HG03378 (cell line): ENCODE measurements around the gene C19orf12.
"Not testable (repeated sequence)": the region's sequence is repeated elsewhere in the genome, so short reads cannot be mapped to it uniquely, and the experiment has no call there.

Source experiments
- ATAC-seq: cut with Tn5 transposase; IDR thresholded peaks from one replicate; pipeline ENCODE4 v1.9.1; 2021; ENCODE audit warnings: mild to moderate bottlenecking, moderate library complexity; ENCODE audit not compliant: unreplicated experiment

C19orf12 gene

DNA sequence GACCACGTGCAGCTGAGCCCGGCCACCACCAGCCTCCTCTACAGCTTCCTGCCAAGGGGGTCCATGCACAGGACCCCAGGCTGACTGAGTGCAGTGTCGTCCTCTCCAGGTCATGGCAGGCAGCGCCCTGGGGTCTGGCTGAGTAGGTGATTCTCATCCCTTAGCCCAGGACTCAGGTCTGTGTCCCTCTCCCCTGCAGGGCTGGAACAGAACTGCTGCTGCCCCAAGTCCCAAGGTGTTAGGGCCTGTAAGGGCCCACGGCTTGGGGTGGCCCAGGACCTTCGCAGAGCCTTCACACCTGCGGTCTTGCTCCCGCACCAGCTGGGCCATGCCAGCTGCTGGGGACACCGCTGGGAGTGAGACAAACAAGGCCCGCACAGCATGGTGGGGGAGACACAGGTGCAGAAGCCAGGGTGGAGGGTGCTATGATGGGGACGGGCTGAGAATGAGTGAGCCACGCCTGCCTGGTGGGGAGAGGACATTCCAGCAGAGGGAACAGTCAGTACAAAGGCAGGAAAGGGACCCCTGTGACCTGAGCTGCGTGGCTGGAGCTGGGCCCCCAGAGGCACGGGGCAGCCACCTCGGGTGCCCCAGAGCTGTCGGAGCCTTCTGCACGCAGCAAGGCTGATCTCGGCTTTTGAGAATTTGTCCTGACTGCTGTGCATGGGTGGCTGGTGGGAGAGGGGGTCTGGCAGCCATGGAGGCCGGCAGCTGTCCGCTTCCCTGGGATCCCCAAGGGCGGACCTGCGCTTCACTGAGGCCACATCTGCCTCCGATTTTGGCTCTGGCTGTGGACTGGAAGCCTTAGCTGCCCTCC lies 37.9 kb downstream of the C19orf12 start:
- ATAC-seq: no peak

DNA sequence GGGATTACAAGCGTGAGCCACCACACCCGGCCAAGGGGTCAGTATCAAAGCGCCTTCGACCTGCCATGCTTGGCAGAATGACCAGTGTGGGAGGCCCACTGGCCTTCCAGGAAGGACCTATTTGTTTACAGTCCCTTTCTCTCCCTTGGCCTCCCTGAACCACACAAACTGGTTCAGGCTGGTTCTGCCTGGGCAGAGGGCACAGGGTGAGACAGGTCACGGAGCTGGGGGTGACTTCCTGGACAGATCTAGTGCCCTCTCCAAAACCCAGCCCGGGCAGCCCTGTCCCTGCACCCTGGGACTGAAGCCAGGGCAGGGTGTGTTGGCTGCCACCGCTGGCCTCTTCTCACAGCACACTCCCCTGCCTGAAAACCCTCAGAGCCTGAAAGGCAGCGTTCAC lies 38.5 kb downstream of the C19orf12 start:
- no peak for ATAC-seq

DNA sequence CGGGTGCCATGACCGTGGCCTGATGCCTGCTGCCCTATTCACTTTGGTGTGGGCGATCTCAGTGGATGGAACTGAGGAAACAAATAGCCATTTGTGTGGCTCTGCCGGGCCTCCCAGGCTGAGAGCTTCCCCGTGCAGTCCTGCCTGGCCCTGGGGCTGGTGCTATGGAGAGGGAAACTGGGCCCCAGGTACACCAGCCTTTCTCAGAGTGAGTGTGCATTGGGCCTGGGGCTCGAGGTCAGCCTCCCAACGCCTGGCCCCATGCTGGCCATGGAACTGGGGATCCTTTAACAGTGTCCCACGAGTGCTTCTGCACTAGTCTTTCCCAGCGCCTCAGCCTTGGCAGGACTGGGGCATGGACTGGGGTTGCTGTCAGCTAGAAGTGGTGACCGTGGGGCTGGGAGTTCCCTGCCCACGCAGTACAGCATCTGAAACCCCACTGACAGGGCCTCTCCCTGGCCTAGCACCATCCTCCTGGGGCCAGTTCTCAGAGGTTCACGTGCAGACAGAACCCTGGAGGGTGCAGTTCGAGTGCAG lies 39.3 kb downstream of the C19orf12 start:
- ATAC-seq: no peak

DNA sequence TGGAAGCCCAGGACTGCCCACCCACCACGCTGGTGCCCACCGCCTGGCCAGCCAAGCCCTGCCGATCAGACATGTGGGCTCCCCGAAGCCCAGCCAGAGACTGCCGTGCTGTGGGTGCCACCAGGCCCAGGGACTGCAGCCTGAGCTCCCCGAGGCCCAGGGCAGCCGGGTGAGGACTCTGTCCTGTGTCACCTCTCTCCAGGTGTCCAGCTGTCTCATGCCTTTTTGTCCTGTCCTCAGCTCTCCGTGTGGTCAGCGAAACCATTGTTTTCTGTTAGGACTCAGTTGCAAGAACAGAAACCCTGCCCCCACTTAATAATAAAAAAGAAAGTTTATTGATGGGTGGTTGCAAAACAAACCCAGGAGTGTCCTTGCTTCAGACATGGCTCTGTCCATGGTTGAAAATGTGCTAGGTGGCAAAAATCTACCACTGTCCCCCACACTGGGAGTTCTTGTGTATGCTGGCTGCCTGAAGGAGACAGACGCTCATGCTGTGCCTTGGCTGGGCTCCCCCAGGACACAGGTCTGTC lies 39.9 kb downstream of the C19orf12 start:
- no peak for ATAC-seq

GRCh38 chr19:29674374-29675119 lies 40.5 kb downstream of the C19orf12 start:
- ATAC-seq: no peak

DNA sequence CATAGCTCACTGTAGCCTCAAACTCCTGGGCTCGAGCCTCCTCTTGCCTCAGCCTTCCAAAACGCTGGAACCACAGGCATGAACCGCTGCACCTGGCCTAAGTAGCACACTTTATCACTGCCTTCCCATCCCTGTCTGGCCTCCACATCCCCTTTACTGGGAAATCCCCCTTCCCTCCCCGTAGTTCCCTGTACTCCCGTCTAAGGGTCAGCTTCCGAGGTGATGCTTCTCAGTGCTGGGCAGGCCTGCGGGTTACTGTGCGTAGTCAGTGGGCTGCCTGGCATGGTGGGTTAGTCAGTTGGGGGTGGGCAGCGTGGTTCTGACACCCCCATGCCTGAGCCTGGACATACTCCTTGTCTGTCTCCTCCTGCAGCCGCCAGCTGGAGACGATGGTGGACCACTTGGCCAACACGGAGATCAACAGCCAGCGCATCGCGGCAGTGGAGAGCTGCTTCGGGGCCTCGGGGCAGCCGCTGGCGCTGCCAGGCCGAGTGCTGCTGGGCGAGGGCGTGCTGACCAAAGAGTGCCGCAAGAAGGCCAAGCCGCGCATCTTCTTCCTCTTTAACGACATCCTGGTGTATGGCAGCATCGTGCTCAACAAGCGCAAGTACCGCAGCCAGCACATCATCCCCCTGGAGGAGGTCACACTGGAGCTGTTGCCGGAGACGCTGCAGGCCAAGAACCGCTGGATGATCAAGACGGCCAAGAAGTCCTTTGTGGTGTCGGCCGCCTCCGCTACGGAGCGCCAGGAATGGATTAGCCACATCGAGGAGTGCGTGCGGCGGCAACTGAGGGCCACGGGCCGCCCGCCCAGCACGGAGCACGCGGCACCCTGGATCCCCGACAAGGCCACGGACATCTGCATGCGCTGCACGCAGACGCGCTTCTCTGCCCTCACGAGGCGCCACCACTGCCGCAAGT lies 41.4 kb downstream of the C19orf12 start:
- no peak for ATAC-seq

DNA sequence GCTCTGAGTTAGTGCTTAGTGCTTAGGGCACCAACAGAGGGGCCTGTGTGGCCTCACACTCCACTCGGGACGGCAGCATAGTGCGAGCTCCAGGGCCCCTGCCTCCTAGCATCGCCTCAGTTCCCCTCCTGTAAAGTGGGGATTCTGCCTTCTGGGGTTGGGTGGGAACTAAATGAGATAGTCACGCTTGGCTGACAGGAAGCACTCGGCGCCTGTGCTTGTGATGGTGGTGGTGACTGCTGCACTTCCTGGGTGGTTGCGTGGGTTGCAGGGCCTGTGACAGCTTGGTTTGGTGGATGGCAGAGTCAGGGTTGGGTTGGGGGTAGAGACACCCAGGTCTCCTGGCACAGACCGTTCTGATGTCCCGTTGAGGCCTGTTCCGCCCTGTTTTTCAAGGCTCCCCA lies 42.1 kb downstream of the C19orf12 start:
- no peak for ATAC-seq

- ATAC-seq: no peak
Measured at GRCh38 chr19:29672319-29672932, 42.6 kb downstream of the C19orf12 start.

DNA sequence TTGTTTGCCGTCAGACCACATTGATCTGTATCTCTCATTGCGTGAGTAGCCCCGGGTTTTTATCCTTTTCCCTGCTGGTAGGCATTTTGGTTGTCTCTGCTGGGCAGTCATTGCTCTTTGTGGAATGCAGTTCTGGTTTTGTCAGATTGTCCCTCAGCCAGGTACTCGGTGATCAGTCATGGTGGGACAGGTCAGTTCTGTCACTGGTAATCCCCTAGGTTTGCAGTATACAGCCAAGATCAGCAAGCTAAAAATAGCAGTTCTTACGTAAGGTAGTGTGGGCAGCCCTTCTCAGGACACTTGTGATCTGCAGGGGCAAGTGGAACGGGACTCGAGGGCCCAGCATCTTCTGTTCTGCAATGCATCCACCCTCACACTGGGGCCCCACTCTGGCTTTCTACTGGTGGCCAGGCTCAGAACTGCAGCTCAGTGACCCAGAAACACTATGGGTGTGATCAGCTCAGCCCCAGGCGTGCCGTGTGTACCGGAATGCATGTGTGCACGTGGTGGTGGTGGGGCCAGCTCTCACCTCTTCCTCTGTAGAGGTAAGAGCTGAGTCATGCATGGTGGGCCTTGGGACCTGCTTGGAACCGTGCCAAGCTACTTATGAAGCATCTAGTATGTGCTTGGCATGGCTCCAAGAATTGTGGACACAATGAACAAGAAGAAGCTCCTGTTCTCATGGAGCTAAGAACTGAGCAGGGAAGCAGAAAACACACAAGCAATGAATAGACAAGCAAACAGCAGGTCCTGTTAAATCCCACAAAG lies 43.5 kb downstream of the C19orf12 start:
- peak; percentile 61 for ATAC-seq

DNA sequence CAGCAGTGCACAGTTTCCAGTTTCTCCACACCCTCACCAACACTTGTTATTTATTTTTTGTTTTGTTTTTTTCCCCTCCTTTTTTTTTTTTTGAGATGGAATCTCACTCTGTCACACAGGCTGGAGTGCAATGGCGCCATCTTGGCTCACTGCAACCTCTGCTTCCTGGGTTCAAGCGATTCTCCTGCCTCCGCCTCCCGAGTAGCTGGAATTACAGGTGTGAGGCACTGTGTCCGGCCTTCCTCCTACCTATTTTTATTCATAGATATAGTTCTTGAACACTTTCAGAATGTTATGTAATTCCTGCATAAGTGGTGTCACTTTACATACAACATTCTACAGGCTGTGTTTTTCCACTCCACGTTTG lies 44.1 kb downstream of the C19orf12 start:
- not testable (repeated sequence) for ATAC-seq

GRCh38 chr19:29670255-29670654 lies 44.8 kb downstream of the C19orf12 start:
- ATAC-seq: no peak

- ATAC-seq: no peak
Measured at GRCh38 chr19:29668746-29669609, 46.1 kb downstream of the C19orf12 start.

DNA sequence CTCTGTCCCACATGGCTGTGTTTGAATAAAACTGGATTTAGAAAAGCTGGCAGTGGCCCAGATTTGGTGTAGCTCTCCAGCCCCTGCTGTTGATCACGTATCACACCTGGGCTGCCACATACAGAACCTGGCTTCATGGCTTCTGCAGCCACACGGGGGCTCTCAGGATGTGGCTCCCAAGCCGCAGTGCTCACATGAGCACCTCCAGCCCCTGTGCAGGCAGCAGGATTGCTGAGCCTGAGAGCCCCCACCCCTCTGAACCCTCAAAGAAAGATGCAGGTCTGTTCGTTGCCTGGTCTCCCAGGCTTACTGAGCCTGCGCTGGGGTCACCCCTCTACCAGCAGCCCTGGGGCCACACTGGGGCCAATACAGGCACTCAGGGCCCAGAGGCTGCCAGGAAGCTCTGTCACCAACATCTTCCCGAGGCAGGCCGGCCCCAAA lies 47.1 kb downstream of the C19orf12 start:
- ATAC-seq: no peak

DNA sequence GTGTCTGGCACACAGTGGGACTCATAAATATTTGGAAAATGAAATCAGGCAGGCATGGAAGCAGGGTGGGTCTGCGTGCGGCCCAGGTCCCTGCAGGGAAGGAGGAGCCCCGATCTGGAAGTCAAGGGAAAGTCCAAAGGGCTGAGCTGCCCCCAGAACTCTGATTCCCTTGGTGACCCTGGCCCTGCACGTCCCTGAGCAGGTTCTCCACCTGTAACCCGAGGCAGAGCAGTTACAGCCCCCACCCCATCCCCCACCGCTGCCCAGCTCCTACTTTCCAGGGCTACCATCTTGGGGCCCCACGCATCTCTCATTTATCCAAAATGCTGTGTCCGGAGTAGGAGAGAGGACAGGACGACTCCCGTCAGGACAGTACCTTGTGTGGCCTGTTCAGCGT lies 47.7 kb downstream of the C19orf12 start:
- ATAC-seq: no peak

DNA sequence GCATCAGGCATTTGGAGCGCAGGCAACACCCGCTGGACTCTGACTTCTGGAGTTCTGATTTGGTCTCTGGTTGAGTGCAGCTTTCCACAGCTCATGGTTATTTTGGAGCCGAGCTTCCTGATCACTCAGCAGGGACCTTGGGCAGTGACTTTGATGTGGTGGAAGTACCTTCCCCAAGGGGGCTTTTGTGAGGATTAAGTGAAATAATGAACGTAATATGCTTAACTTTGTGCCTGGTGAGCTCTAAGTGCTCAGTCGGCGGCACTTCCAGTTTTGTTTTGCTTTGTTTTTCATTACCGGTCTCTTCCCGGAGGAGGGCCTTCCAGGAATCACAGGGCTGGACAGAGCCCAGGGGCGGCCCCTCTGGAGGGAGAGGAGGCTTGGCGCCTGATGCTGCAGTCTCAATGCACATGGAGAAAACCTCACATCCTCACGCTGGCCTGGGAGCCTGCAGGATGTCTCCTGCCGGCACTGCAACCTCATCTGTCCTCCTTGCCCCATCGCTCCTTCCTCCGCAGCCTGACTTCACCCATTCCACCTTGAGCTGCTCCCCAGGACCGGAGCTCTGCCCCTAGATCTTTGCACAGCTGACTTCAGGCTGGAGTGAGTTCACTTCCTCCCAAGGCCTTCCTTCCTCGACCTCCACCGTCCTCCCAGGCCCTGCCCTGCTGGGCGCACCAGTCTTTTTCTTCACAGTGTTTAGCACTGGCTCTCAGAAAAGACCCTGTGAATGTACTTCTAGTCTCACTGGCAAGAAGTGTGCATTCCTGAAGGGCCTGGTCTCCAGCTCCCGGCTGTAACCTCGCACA lies 48.3 kb downstream of the C19orf12 start:
- no peak for ATAC-seq

DNA sequence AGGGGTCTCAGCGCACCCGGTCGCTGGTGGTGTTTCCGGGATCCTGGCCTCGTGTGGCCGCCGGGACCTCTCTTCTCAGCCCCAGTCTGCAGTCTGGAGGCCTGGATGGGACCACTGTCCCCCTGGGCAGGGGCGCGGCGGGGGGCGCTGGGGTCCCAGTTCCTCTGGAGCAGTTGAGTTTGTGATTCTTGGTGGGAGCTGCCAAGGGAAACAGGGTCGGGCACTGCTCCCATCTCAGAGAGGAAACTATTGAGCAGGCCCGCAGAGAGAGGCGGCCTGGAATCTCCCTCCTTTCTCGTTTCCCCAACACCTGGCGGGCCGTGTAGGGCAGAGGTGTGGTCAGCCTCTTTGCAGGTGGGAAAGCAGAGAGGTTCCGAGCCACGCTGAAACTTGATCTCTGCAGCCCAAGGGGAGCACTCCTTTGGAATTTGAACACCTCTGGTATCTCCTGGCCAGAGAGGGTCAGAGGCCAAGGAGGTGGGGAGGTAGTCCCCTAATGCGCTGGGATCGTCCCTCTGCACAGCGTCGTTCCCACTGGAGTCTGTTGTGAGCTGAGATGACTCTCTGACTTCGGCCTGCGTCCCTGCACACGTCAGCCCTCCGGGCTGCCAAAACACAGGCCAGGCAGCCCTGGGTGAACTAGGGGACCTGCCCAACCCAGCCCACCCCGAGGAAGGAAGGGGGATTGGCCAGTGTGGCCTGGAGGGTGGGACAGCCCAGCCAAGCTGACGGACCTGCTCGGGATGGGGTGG lies 49.1 kb downstream of the C19orf12 start:
- ATAC-seq: no peak

DNA sequence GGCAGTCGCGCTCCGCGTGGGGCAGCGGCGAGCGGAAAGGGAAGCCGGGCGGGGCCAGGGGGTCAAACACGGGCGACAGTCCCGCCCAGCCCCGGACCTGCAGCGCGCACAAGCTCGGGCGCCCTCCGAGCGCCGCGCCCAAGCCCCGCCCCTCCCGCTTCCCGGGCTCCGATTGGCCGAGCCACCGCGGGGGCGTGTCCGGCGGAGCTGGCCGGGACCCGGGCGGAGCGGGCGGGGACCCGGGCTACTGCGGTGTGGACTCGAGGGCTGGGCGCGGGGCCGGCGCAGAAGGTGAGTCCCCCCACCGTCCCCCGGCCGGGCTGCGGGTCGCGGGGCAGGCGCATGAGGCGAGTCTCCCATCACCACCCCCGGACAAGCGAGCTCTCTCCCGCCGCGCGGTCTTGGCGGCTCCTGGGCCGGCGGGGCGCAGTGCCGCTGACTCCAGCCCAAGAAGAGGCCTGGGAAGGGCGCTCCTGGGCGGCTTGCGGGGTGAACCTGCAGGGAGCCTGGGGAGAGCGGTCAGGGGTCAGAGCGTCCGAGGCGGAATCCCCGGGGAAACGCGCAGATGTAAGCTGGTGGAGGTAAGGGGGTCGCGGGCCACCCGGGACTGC lies 49.7 kb downstream of the C19orf12 start, which contains the start of gene PLEKHF1:
PLEKHF1 (plus strand) TSS at position 247 of the 611 bp plus-strand sequence. CDS start 8,379 bp downstream, outside the sequence.
- peak; percentile 50 for ATAC-seq
